C4-2B (cell line): ENCODE results near the gene FMNL2.

Experiments
- H3K27ac ChIP-seq: fragments of 450-650 bp; 2 replicates; pipeline ENCODE4 v1.5.1; 2017
- ZFX ChIP-seq: fragments of 450-650 bp; IDR thresholded peaks from 2 replicates; pipeline ENCODE4 v1.6.1; 2017
- TF ChIP-seq, protein P1 (sequence below): fragments of 450-650 bp; conservative IDR thresholded peaks from 2 replicates; pipeline ENCODE4 v1.5.1; 2017; ENCODE audit warnings: mild to moderate bottlenecking

Gene FMNL2

DNA sequence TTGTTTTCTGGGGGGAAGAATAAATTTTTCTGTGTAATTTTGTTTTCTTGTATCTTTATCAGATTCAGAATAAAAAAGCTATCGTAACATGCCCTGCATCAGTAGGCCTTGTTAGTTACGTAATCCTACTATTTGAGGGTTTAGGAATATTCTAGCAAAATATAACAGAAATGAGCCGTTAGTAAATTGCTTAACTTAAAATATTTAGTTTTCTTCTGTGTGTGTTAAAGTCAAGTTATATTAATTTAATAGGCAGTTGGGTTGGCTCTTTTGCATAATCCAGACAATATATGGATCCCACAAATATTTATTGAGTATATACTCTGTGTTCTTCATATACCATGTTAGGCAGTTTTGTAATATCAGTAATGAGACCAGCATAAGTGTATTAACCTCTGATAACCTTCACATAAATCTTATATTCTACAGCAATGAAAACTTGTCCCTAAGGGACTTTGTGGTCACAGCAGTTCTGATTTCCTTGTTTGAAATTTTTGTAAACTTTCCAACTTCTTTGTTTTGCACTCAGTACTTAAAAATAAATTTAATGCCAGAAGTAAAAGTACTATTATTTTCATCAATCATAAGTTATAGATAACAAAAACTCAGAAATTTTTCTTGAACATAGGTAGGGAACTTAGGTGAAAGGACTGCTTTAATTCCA lies 151.9 kb downstream of the FMNL2 start:
- TF ChIP-seq, protein P1, sequence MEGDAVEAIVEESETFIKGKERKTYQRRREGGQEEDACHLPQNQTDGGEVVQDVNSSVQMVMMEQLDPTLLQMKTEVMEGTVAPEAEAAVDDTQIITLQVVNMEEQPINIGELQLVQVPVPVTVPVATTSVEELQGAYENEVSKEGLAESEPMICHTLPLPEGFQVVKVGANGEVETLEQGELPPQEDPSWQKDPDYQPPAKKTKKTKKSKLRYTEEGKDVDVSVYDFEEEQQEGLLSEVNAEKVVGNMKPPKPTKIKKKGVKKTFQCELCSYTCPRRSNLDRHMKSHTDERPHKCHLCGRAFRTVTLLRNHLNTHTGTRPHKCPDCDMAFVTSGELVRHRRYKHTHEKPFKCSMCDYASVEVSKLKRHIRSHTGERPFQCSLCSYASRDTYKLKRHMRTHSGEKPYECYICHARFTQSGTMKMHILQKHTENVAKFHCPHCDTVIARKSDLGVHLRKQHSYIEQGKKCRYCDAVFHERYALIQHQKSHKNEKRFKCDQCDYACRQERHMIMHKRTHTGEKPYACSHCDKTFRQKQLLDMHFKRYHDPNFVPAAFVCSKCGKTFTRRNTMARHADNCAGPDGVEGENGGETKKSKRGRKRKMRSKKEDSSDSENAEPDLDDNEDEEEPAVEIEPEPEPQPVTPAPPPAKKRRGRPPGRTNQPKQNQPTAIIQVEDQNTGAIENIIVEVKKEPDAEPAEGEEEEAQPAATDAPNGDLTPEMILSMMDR, result no peak
- no peak for TF ChIP-seq ZFX
- H3K27ac ChIP-seq, result no peak overlapping the region

DNA sequence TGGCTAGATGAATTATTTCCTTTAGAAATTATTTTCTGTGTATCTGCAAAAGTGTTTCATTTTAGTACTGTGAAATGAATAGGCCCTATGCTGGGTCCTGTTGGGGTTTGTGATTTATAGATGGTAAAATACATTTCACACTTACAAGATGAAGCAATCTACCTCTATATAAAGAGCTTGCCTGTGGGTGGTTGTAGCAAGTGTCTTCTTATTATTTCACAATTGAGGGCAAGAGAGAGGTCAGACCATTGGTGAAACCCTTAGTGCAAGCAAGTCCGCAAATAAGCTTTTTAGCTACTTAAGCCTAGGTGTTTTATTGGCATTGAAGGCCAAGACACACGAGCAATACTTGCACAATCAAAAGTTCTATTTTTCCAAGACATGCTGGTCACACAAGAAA lies 153.1 kb downstream of the FMNL2 start:
- TF ChIP-seq ZFX, result no peak
- TF ChIP-seq, protein P1, result no peak
- no peak overlapping the region for H3K27ac ChIP-seq

DNA sequence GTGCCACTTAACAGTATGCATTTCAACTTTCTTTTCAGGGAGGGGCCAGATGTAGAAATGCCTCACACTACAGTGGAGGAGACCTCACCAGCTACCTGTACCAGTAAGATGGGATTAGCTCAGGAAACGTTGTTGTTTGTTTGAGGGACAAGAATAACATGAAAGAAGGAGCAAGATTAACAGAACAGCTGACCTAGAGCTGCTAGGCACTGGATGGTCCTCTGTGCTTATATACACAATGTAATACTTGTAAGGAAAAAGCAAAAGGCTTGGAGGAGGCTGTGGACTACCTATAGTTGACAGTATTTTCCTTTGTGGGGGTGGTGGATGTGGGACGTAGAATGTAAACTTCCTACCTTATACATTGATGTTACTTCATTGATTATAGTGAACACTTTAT lies 154.4 kb downstream of the FMNL2 start:
- no peak overlapping the region for H3K27ac ChIP-seq
- TF ChIP-seq ZFX, result no peak
- TF ChIP-seq, protein P1, result no peak

DNA sequence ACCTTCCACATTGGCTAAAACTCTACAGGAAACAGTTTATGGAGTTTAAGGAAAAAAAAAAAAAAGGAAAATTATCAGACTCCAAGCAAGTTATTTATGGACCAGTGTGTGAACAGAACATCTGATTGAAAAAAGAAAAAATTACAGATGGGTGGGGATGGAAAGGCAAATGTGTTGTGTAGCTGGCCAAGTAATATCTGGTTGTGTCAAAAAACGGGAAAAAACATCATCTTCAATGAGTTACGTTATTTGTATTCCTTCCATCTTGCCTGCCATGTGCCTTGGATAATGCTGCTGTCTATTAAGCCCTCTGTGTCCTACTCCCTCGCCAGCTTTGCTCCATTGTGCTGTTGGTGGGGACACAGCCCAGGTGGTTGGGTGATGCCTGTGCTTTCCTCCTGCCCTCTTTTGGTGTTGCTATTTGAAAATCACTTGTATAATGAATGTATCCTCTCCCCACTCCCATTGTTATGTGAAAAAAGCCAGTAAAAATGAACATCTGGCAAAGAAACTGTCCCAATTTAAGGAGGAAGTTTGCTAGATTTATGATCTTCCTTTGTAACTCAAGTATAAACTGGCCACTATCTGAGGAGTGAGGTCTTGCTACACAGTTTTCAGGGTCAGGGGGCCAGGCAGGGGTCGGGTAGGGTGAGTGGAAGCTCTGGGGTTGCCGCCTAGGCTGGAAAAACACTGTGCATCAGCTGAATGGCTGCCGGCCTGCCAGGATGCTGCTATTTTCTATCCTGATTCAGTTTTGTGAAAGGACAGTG lies 155.9 kb downstream of the FMNL2 start:
- H3K27ac ChIP-seq, result no peak overlapping the region
- TF ChIP-seq, protein P1, result no peak
- no peak for TF ChIP-seq ZFX

DNA sequence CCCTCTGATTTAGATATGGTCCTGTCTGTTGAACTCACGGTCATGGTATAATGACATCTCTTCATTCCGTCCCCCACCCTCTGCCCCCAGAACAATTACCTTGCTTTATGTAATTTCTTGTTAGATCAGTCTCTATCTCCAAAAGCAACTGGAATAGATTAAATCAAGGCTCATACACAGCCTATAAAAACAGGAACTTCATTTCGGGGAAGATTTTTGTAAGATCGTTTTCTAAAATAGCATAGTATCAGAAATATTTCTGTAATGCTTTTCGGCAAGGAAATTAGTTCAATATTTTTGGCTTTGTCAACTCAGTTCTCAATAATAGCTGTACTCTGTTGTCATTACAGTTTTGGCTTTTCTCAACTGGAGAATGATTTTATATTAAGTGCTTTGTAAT lies 157.2 kb downstream of the FMNL2 start:
- no peak for TF ChIP-seq ZFX
- TF ChIP-seq, protein P1, result no peak
- no peak overlapping the region for H3K27ac ChIP-seq

DNA sequence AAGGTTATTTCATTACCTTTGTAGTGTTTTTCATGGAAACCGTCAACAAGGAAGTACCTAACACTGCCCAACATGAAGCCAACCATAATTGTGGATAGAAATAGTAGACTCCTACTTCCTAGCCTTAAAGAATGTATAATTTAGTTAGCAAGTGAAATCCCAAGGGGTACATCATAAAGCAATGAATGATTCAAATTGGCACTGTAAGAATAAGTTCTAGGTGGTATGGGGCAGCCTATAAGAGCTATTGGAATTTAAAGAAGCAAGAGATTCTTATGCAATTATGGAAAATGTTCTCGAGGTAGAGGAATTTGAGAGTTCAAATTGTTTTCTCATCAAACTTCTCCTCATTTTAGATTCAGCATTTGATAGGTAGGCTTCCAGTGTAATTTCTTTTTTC lies 157.9 kb downstream of the FMNL2 start:
- TF ChIP-seq, protein P1, result no peak
- no peak for TF ChIP-seq ZFX
- H3K27ac ChIP-seq, result no peak overlapping the region

DNA sequence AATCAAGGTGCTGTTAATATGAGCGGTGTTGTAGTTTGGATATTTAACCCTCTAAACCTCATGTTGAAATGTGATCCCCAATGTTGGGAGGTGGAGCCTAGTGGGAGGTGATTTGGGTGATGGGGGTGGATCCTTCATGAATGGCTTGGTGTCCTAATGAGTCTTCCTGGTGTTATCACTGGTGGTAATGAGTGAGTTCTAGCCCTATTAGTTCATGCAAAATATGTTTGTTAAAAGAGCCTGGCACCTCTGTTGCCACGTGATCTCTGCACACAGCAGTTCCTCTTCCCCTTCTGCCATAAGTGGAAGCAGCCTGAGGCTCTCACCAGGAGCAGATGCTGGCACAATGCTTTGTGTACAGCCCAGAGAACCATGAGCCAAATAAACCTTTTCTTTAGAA lies 158.4 kb downstream of the FMNL2 start:
- no peak overlapping the region for H3K27ac ChIP-seq
- TF ChIP-seq ZFX, result no peak
- TF ChIP-seq, protein P1, result no peak
